ENCODE measurements around the gene ZFYVE16. TPM values are rescaled to one million over a fixed set of nuclear protein-coding genes. Genes with fewer than 3 reads are reported as not detected.
A peak's percentile ranks its signal among the peaks of the same experiment; 100 is the strongest.

The ZFYVE16 gene
- total and polyA plus RNA-seq, 2 of the 13 experiments (the other 11 are each of a cell fraction or from before 2014, with no cell fraction given), result 9.3 to 33.3 TPM

- TF ChIP-seq RNF219 (CRISPR knock-in tag; IDR thresholded peaks at IDR 0.05) (no peak), AHDC1 (CRISPR knock-in tag; IDR thresholded peaks at IDR 0.05; ENCODE audit: borderline replicate concordance) (0 out of 2 replicates have a peak, but pooled peaks have one; percentile 32), MTA3 (CRISPR knock-in tag; IDR thresholded peaks at IDR 0.05) (no peak), NFIB (CRISPR knock-in tag; IDR thresholded peaks at IDR 0.05; ENCODE audit: borderline replicate concordance) (no peak), HNF1A (IDR thresholded peaks at IDR 0.05; ENCODE audit: low read depth) (no peak), HNF1A (CRISPR knock-in tag; IDR thresholded peaks at IDR 0.05; ENCODE audit: borderline replicate concordance) (no peak)
- TF ChIP-seq, protein P1, sequence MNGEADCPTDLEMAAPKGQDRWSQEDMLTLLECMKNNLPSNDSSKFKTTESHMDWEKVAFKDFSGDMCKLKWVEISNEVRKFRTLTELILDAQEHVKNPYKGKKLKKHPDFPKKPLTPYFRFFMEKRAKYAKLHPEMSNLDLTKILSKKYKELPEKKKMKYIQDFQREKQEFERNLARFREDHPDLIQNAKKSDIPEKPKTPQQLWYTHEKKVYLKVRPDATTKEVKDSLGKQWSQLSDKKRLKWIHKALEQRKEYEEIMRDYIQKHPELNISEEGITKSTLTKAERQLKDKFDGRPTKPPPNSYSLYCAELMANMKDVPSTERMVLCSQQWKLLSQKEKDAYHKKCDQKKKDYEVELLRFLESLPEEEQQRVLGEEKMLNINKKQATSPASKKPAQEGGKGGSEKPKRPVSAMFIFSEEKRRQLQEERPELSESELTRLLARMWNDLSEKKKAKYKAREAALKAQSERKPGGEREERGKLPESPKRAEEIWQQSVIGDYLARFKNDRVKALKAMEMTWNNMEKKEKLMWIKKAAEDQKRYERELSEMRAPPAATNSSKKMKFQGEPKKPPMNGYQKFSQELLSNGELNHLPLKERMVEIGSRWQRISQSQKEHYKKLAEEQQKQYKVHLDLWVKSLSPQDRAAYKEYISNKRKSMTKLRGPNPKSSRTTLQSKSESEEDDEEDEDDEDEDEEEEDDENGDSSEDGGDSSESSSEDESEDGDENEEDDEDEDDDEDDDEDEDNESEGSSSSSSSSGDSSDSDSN (CRISPR knock-in tag; IDR thresholded peaks at IDR 0.05), result peak; percentile 98
- TF ChIP-seq, protein P2, sequence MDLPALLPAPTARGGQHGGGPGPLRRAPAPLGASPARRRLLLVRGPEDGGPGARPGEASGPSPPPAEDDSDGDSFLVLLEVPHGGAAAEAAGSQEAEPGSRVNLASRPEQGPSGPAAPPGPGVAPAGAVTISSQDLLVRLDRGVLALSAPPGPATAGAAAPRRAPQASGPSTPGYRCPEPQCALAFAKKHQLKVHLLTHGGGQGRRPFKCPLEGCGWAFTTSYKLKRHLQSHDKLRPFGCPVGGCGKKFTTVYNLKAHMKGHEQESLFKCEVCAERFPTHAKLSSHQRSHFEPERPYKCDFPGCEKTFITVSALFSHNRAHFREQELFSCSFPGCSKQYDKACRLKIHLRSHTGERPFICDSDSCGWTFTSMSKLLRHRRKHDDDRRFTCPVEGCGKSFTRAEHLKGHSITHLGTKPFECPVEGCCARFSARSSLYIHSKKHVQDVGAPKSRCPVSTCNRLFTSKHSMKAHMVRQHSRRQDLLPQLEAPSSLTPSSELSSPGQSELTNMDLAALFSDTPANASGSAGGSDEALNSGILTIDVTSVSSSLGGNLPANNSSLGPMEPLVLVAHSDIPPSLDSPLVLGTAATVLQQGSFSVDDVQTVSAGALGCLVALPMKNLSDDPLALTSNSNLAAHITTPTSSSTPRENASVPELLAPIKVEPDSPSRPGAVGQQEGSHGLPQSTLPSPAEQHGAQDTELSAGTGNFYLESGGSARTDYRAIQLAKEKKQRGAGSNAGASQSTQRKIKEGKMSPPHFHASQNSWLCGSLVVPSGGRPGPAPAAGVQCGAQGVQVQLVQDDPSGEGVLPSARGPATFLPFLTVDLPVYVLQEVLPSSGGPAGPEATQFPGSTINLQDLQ (CRISPR knock-in tag; IDR thresholded peaks at IDR 0.05), result no peak
These were observed 861 bp downstream of the ZFYVE16 start (continued) for GRCh38 chr5:80408484-80409366.
